ENCODE measurements around the gene COG5.

DNA sequence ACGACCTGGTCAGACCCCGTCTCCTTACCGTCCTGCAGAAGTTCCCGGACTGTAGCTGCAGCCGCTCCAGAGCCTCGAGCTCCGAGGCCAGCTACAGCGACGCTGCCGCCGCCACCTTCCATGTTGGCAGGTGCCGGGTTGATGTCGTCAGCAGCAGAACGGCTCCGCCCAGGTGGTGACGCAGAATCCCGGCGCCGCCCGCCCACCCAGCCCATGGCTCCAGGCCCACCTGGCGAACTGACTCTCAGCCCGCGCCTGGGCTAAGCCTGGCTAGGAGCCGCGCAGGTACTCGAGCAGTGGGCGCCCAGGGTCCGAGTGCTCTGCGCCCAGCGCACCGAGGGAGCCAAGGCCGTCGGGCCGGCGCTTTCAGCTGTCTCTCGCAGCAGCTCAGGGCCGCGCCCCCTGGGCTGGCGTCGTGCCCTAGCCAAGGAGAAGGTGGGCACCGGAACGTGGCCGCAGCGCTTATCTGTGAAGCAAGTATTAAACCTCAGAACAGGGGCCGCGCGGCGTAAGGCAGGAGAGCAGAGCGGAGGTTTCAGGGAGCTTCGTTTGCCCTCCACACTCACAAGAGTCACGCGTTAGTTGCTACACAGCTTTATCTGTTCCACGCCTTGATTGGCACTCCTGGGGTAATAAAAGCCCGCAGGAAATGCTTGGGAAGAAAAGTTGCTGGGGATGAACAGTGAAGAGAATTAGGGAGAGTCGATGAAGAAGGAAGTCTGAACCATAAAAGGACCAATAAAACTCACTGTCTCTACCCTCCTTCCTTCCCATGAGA is at the start of gene COG5, which contains the start of gene DUS4L:
- TF ChIP-seq JUND (IDR thresholded peaks at IDR 0.05) (no peak), EZH2phosphoT487 (IDR thresholded peaks at IDR 0.05; ENCODE audit: borderline replicate concordance, low read depth) (no peak), TEAD4 (IDR thresholded peaks at IDR 0.05; ENCODE audit: borderline replicate concordance, insufficient read depth) (no peak), MXI1 (IDR thresholded peaks at IDR 0.05; ENCODE audit: low read depth, low read length) (peak; percentile 64), RCOR1 (IDR thresholded peaks at IDR 0.05; ENCODE audit: low read length) (no peak; the same call in 1 of the 2 replicates), RXRA (IDR thresholded peaks at IDR 0.05; ENCODE audit: borderline replicate concordance, low read depth) (no peak), POLR2AphosphoS5 (IDR thresholded peaks at IDR 0.05; ENCODE audit: low read depth, low read length) (peak; percentile 90), FOXM1 (IDR thresholded peaks at IDR 0.05; ENCODE audit: low read depth) (no peak), RFX5 (IDR thresholded peaks at IDR 0.05; ENCODE audit: low read length) (no peak)
- TF ChIP-seq, protein P1, sequence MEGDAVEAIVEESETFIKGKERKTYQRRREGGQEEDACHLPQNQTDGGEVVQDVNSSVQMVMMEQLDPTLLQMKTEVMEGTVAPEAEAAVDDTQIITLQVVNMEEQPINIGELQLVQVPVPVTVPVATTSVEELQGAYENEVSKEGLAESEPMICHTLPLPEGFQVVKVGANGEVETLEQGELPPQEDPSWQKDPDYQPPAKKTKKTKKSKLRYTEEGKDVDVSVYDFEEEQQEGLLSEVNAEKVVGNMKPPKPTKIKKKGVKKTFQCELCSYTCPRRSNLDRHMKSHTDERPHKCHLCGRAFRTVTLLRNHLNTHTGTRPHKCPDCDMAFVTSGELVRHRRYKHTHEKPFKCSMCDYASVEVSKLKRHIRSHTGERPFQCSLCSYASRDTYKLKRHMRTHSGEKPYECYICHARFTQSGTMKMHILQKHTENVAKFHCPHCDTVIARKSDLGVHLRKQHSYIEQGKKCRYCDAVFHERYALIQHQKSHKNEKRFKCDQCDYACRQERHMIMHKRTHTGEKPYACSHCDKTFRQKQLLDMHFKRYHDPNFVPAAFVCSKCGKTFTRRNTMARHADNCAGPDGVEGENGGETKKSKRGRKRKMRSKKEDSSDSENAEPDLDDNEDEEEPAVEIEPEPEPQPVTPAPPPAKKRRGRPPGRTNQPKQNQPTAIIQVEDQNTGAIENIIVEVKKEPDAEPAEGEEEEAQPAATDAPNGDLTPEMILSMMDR (IDR thresholded peaks at IDR 0.05) = no peak
- TF ChIP-seq, protein P2, sequence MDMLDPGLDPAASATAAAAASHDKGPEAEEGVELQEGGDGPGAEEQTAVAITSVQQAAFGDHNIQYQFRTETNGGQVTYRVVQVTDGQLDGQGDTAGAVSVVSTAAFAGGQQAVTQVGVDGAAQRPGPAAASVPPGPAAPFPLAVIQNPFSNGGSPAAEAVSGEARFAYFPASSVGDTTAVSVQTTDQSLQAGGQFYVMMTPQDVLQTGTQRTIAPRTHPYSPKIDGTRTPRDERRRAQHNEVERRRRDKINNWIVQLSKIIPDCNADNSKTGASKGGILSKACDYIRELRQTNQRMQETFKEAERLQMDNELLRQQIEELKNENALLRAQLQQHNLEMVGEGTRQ (IDR thresholded peaks at IDR 0.05; ENCODE audit: borderline replicate concordance, low read depth, low read length) = no peak

Data from SK-N-SH (cell line).